GM12864 (cell line): ENCODE measurements around the gene RAB27A.
"Not testable (repeated sequence)": the region's sequence is repeated elsewhere in the genome, so short reads cannot be mapped to it uniquely, and the experiment has no call there.

Source experiments
- DNase-seq: peaks from one replicate; pipeline ENCODE4 v3.0.0-alpha.2; 2011; ENCODE audit warnings: low read depth
- H3K4me3 ChIP-seq: 2 replicates; pipeline ENCODE4 v1.5.1; 2011; ENCODE audit warnings: mild to moderate bottlenecking, low read depth, low read length, control low read depth
- TF ChIP-seq, protein P1 (sequence below): IDR thresholded peaks from 2 replicates; pipeline ENCODE4 v1.5.1; 2011; ENCODE audit warnings: low read depth, mild to moderate bottlenecking, moderate library complexity, low read length, control low read depth, inconsistent platforms; ENCODE audit errors: missing control alignments

Gene RAB27A

DNA sequence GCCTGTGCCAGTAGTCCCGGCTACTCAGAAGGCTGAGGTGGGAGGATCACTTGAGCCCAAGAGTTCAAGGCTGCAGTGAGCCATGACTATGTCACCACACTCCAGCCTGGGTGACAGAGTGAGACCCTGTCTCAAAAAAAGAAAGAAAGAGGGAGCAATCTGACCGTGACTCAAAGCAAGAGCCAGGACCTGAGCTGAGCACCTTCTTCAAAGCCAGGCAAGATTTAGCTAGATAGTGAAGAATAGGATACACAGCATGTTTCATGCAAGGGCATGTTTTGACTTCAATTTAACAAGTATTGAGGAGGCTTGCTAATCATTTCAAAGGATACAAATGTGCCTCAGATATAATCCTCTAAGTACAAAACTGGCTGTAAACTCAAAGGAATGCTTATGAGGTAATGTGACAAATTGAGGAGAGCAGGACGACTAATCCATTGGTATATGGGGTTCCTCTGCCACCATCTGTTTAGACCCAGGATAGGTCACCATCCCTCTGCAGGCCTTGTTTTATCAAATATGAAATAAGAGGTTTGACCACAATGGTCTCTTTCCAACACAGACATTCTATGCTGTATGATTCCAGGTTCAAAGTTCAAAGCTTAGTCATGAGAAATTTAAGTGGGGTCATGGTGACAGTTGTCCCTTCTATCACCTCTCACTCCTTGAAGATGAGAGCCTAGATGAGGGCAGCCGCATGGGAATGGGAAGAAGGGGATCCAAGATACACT, 33.2 kb downstream of the RAB27A start:
- no peak overlapping the region for H3K4me3 ChIP-seq
- no peak for DNase-seq
- TF ChIP-seq, protein P1, sequence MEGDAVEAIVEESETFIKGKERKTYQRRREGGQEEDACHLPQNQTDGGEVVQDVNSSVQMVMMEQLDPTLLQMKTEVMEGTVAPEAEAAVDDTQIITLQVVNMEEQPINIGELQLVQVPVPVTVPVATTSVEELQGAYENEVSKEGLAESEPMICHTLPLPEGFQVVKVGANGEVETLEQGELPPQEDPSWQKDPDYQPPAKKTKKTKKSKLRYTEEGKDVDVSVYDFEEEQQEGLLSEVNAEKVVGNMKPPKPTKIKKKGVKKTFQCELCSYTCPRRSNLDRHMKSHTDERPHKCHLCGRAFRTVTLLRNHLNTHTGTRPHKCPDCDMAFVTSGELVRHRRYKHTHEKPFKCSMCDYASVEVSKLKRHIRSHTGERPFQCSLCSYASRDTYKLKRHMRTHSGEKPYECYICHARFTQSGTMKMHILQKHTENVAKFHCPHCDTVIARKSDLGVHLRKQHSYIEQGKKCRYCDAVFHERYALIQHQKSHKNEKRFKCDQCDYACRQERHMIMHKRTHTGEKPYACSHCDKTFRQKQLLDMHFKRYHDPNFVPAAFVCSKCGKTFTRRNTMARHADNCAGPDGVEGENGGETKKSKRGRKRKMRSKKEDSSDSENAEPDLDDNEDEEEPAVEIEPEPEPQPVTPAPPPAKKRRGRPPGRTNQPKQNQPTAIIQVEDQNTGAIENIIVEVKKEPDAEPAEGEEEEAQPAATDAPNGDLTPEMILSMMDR: no peak

DNA sequence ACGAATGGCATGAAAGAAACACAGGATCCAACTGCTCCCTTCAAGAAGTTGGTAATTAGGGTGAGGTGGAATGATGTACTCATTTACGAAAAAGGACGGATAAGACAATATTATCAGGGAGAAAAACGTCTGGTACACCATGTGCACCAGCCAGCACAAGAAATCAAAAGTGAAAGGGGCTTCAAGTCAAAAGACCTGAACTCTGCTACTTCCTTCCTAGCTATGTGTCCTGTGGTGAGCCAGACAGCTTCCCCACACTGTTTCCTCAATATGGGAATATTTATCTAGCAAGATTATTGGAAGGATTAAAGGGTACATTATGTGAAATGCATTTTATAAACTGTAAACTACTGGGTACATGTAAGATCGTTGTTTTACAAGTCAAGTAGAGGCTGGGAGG, 33.9 kb downstream of the RAB27A start:
- TF ChIP-seq, protein P1: no peak
- H3K4me3 ChIP-seq: no peak overlapping the region
- no peak for DNase-seq

DNA sequence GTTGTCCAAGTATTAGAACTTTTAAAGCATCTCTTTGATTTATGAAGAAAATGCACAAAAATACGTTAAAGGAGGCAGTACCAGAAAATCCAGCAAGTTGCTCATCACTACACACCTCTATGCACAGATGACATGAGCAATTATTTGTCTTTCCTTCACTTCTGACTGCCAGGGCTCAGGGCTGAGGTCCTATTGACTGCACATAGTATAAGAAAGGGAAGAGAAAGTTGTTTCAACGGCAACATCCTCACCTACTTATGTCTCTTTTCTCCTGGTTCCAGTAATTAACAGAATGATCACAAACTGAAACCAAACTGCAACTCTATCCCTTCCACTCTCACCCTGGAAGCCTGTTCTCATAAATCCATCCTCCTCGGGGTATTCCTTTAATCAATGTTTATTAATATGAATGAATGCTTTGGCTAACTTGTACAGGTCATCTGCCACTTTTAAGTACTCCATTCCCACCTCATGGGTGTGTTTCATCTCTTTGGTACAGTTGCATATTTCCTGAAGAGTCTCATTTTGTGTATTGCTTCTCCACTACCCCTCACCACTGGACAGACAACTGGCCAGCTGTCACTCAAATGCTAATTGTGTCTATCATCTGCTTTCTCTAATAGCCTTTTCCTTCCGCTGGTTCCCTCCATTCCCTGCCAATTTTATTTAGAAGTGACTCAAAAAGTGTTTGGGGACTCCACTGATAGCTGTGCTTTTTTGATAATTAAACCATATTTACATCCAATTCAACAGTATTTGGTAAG, 34.5 kb downstream of the RAB27A start:
- no peak overlapping the region for H3K4me3 ChIP-seq
- TF ChIP-seq, protein P1: no peak
- no peak for DNase-seq

DNA sequence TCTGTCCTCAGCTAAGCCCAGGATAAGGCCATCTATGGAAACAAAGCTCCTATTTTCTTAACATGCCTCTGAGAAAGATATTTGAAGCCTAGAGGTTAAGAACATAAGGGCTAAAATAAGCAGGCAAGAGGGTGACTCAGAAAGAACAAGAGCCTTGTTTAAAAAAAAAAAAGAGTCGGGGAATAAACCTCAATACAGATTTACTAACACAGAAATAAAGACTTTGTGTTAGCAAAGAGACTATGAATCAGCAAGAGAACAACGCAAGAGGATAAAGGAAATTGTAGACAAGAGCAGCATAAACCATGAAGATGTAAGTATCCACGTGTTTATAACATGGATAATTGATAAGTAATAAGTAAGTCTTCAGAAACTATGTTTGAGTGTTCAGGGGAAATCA, 36.0 kb downstream of the RAB27A start:
- H3K4me3 ChIP-seq: no peak overlapping the region
- TF ChIP-seq, protein P1: no peak

DNA sequence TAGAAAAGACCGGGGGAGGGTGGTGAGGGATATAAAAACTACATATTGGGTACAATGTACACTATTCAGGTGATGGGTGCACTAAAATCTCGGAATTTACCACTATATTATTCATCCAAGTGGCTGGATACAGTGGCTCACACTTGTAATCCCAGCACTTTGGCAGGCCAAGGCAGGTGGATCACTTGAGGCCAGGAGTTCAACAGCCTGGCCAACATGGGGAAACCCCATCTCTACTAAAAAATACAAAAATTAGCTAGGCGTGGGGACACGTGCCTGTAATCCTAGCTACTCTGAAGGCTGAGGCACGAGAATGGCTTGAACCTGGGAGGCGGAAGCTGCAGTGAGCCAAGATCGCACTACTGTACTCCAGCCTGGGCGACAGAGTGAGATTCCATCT, 37.4 kb downstream of the RAB27A start:
- DNase-seq: not testable (repeated sequence)

More for the DNA sequence above, 36.0 kb downstream of the RAB27A start:
- no peak for DNase-seq

DNA sequence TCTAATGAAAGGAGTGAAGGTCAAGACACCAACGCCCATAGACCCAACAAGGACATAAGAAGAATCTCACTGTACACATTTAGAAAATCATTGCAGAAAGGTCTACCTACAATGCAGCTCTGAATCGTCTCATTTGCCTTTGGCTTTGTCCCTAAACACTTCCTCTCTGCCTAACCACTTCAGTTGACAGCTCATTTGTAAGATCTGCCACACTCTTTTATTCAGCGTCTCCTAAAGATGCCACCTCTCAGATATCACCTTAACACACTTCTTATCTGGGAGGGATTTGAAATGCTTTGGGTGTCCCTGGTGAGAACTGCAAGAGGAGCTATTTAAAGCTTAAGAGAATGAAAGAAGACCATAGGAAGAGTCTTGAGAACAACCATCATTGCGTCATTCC, 38.7 kb downstream of the RAB27A start:
- no peak for DNase-seq
- TF ChIP-seq, protein P1: no peak
- no peak overlapping the region for H3K4me3 ChIP-seq

More for the DNA sequence above, 37.4 kb downstream of the RAB27A start:
- not testable (repeated sequence) for H3K4me3 ChIP-seq

DNA sequence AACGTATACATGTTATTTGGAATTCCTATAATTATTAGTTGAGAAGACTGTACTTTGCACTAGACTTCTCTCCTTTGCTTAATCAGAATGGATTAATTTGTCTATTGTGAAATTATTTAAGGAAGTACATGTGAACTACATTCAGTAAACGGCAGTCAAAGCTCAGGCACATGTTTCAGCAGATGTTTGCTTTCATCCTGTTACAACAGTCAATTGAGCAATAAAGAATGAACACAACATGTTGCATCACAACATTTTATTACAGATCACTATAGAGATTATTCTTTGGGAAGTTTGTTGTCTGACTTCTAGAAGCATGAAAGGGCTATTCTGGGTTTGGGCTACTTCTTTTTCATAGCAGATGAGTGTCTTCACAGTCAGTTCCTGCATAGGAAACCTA, 39.2 kb downstream of the RAB27A start:
- no peak overlapping the region for H3K4me3 ChIP-seq
- TF ChIP-seq, protein P1: no peak
- no peak for DNase-seq

DNA sequence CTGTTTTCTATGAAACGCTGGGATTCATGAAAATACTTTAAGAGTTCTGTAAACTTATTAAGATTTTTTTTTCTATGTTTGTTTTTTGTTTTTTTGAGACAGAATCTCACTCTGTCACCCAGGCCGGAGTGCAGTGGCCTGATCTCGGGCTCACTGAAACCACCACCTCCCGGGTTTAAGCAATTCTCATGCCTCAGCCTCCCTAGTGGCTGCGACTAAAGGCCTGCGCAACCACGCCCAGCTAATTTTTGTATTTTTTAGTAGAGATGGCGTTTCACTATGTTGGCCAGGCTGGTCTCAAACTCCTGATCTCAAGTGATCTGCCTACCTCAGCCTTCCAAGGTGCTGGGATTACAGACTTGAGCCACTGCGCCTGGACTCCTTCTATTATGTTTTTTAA, 39.7 kb downstream of the RAB27A start:
- not testable (repeated sequence) for H3K4me3 ChIP-seq, DNase-seq
